Stimulated activated CD4-positive, alpha-beta T cell treated with anti-CD3 and anti-CD28 coated beads, Interleukin-4, amount 100 ng/mL, for 4 hours (primary cell): Measurements from ENCODE around the gene MSI2.

ENCODE experiments used
- DNase-seq, 2 experiments: peaks; one replicate each; pipeline ENCODE4 v3.0.0-alpha.2; 2020

Gene MSI2

DNA sequence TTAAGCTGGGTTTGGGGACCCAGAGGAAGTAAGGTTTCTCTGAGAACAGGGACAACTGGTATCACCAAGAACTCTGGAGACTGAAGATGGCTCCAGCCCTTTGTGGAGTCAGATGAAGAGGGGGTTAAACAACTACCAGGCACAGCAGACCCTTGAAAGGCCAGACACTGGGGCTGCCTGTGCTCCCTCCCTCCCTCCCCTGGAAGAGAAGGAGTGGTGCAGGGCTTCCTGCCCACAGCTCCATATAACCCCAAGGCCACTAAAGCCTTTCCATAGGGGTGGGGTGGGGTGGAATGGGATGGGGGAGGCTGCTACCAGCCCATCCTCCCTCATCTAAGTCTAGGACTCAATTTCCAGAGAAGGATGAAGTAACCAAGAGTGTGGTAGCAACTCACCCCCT lies 422.1 kb downstream of the MSI2 start:
- no peak for DNase-seq

GRCh38 chr17:57679356-57679755 lies 423.0 kb downstream of the MSI2 start:
- DNase-seq: no peak

- DNase-seq: no peak
Measured at GRCh38 chr17:57679906-57680695, 423.8 kb downstream of the MSI2 start.

GRCh38 chr17:57682701-57683100 lies 426.4 kb downstream of the MSI2 start:
- DNase-seq: no peak

DNA sequence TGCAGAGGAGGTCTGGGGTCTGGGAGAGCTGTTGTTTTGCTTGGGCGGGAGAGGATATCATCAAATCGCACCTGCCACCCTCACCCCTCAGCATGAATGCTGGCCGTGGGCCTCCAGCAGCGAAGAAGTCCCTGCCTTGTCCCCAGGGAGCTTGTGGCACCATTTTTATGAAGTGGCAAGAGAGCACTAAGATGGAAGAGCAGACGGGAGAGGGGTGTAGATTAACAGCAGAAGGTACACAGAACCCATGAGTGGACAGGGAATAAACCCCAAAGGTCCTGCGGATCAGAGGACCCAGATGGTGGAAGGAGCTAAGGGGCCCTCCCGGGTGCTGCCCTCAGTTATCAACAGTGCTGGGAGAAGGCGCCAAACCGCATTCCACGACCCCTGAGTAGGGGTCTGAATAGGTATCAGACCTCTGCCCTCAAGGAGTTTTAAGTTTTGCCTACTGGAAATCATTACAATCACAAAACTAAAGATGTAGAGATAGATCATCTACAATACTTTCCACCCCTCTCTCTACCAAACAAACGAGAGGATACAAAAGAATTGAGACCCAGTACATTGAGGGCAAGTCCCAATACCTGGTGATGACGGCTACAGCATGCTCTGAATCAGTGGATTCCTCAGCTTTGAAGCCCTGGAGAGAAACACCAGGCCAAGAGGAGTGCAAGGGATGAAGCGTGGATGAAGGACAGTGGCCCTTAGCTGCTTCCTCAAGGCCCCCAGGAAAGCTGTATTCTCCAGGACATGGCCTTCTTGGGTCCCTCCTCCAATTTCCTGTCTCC lies 428.6 kb downstream of the MSI2 start:
- DNase-seq: no peak

DNA sequence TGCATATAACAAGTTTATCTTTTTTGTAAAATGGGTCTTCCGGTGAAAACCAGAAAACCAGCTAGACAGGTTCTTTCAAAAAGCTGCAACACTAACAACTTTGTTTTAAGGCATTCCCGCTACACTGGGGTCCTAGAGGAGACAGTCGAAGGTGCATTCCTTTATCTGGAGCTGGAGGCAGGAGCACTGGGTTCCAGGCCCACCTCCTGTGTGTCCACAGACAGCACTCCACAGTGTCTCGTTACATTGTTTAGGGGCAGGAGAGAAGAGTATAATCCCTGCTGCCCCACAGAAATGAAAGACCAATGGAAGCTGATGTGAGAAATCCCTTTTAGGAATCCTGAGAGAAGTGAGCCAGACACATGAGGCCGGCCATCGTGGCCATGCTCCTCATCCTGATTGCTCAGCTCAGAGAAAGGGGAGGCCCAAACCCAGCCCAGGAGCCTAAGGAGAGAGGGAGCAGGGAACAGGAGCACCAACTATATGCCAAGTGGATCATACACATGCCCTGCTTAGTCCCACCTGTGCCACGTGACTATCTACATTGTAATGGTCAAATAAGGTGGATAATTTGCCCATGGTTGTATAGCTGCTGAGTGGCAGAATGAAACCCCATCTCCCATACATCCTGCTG lies 429.3 kb downstream of the MSI2 start:
- no peak for DNase-seq

DNA sequence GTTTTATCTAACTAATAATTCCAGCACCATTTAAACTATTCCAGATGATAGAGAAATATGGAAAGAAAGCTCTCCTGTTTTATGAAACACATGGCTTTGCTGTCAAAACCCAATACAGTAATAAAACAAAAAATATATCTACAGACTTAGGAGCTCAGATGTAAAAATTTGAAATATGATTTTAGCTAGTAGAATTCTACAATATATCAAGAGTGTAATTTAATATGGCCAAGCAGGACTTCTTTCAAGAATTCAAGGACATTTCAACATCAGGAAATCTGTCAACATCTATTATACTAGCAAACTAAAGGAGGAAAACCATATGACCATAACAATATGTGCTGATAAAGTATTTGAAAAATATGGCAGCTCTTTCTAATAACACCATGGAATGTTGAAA lies 431.3 kb downstream of the MSI2 start:
- no peak for DNase-seq

- no peak for DNase-seq
Measured at GRCh38 chr17:57689254-57689653, 432.9 kb downstream of the MSI2 start.

- no peak for DNase-seq
Measured at GRCh38 chr17:57691939-57692338, 435.6 kb downstream of the MSI2 start.

DNA sequence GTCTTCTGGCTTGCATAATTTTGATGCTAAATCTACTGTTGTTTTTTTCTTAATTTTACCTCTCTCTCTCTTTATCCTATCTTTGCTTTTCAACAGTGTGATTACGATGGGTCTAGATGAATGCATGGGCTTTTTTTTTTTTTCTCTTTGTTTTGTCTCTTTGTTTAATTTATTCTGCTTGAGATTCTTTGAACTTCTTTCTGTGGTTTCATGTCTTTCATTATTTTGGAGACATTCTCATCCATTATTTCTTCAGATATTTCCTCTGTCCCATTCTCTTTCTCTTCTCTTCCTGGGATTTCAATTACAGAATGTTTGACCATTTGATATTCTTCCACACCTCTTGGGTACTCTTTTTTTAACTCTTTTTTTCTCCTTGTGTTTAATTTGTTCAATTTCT lies 436.4 kb downstream of the MSI2 start:
- no peak for DNase-seq

- no peak for DNase-seq
Measured at GRCh38 chr17:57694051-57694450, 437.7 kb downstream of the MSI2 start.

DNA sequence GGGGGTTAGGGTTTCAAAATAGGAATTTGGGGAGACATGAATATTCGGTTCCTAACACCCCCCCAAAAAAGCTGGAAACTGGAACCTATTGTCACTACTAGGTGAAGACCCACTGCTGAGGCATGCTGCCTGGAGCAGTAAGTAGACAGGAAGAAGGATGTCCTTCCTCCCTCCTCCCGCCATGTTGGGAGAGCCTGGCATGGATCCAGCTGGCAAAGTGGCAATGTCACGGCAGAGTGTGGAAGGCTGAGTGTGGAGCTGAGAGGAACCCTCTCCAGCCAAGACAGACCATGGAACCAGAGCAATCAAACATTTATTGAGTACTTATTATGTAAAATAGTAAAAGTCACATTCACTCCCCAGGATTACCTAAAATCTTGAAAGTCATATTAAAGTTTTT lies 439.7 kb downstream of the MSI2 start:
- no peak for DNase-seq

DNA sequence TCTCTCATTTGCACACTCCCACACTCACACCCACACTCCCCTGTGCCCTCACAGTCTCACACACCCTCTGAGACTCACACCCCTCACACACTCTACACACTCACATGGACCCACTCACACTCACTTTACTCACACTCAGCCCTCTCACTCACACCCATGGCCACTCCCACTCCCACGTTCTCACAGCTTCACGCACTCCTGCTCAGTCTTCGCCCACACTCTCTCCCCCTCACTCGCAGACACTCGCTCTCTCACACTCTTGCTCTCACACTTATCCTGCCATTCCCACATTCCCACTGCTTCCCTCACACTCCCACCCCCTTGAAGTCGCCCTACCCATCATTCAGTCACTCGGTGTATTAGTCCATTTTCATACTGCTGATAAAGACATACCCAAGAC lies 440.9 kb downstream of the MSI2 start:
- DNase-seq: no peak

- DNase-seq: peak in 1 of 2 experiments; percentile 34
Measured at GRCh38 chr17:57697891-57698711, 441.8 kb downstream of the MSI2 start.

DNA sequence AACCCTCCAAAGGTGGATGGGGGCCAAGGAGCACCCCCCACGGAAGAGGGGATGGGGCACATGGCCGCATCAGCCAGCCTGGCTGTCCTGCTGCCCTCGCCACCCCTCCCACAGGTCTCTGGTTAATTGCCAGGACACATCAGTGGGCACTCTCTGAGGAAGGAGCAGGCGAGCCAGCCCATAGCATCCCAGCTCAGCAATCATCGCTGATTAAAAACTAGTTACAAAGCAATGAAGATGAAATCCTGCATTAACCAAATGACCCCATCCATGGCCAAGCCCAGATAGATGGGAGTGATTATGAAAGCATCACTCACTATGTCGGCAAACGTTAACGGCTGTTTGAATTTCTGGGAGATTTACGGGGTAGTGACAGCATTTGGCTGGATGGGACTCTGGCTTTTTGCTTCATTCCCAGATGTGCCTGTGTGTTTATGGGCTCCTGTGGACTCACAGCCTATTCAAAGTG lies 443.5 kb downstream of the MSI2 start:
- DNase-seq: no peak

DNA sequence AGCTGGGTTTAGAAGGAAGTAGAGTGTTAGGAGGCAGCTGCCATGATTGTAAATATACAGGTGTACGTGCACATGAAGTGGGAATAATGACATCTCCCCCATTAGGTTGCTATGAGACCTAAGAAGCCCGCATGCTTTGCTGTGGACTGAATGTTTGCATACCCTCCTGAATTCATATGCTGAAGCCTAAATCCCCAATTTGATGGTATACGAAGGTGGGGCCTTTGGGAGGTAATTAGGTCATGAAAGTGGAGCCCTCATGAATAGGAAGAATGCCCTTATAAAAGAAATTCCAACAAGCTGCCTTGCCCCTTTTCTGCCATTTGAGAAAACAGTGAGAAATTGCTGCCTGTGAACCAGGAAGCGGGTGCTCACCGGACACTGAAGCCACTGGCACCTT lies 444.8 kb downstream of the MSI2 start:
- no peak for DNase-seq

DNA sequence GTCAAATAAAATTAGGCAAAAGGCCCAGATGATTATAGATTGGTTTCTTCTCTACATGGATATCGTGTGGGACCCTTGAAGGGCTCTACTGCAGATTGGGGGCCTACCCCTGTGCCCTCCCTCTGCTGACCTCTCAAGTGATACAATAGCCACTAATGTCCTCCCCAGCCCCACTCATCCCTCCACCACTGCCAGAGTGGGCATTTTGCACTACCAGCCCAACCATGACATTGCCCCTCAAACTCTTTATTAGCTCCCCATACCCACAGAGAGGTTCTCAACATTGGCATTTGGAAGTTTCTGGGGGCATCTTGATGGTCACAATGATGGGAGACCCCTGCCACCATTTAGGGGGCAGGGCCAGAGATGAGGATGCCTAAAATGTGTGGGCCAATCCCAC lies 446.9 kb downstream of the MSI2 start:
- DNase-seq: no peak

GRCh38 chr17:57704448-57704847 lies 448.1 kb downstream of the MSI2 start:
- no peak for DNase-seq

- no peak for DNase-seq
Measured at GRCh38 chr17:57705921-57706695, 449.8 kb downstream of the MSI2 start.

DNA sequence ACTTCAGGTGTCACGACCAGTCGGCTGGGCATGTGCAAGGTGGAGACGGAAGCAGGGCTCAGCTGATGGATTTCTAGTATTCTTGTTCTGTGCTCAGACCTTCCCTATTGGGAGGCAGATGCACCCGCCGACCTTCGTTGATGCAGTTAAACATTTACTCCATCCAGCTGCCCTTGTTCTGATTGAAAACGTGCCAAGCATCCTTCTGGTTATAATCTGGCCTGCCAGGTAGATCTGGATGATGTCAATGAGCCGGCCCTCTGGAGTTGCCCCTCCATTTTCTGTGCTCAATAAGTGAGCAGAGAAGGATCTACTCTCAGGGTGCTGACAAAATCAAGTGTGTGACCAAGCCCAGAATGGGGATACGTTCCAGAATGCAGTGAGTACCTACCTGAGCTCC lies 450.4 kb downstream of the MSI2 start:
- no peak for DNase-seq

DNA sequence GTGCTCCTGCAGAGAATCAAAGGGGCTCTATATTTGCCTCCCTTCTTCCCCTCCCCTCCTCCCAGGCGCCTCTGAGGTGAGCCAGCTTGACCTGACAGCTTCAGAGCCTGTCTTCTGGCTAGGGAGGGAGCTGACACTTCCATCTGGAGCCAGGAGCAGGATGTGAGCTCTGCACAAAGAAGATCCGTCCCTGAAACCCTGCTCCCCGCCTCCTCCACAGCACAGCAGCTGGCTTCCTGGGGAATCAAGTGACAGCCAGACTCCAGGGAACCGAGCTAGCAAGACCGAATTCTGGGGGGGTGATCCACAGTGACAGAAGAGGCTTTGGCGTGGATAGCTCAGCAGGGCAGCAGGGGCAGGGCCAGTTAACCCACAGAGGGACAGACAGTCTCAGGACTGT lies 451.6 kb downstream of the MSI2 start:
- no peak for DNase-seq

GRCh38 chr17:57708410-57708809 lies 452.1 kb downstream of the MSI2 start:
- no peak for DNase-seq
